ENCODE results near the gene CCR5AS.

The CCR5AS gene

DNA sequence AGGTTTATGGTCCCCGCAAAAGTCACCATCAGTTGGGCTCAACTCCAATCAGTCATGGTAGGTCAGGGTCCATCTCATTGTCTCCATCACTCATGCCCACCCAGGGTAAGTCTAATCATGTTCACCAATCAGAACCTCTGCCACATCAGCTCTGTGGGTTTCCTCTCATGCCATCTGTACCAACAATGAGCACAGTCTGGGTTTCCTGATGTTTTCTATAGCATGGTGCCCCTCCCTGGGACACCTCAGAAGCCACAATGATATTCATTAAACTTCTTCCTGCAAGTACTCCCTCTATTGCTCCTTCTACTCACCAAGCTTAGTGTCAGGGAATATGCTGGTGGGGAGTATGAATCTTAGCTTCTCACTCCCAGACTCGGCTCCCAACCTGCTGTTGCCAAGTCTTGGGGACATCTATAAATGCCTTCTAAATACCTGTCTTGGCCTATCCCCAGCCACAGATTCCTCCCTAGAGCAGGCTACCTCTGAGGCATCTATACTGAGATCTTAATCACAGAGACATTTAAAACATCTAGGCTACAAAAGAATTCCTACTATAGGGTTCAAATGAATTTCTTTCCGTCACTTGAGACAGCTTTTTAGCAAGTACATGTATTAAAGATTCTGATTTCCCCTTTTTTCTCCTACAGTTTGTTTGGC is 57.9 kb downstream of the CCR5AS start:
- TF ChIP-seq EZH2 (IDR thresholded peaks at IDR 0.05; ENCODE audit: low read length, missing control alignments): no peak
- TF ChIP-seq CTCF (conservative IDR thresholded peaks at IDR 0.05 in 1 of 2, IDR thresholded peaks at IDR 0.05 in 1 of 2; ENCODE audit: low read depth in 1 of 2, low read length in 2 of 2): no peak
- no peak overlapping the region for H3K9ac ChIP-seq (ENCODE audit: insufficient read depth, low read length)

DNA sequence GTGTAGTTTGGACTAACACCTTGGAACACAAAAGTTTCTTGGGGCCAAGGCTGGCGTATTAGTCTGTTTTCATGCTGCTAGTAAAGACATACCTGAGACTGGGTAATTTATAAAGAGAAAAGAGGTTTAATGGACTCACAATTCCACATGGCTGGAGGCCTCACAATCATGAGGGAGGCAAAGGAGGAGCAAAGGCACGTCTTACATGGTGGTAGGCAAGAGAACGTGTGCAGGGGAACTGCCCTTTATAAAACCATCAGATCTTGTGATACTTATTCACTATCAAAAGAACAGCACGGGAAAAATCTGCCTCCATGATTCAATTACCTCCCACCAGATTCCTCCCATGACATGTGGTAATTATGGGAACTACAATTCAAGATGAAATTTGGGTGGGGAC is 62.4 kb downstream of the CCR5AS start:
- Histone ChIP-seq H4K20me1 (ENCODE audit: control insufficient read depth, extremely low read depth, insufficient read depth, low read length) (no peaks in the 10 kb centered on the region), H3K4me2 (ENCODE audit: extremely low read depth, insufficient read depth, low read length) (no peak overlapping the region), H3K4me3 (replicated peaks in 1 of 4; ENCODE audit: control extremely low read depth in 1 of 4, insufficient read depth in 1 of 4, low read depth in 3 of 4, low read length in 4 of 4) (no peak overlapping the region), H2AFZ (ENCODE audit: low read length) (no peak overlapping the region), H3K9me3 (ENCODE audit: control insufficient read depth, insufficient read depth, low read depth, low read length) (no peaks in the 10 kb centered on the region), H3K9ac (ENCODE audit: insufficient read depth, low read length) (no peak overlapping the region), H3K27me3 (ENCODE audit: control insufficient read depth, insufficient read depth, low read length) (no peaks in the 10 kb centered on the region), H3K36me3 (ENCODE audit: control insufficient read depth, insufficient read depth, low read length) (no peaks in the 10 kb centered on the region), H3K4me1 (ENCODE audit: control insufficient read depth, extremely low read depth, insufficient read depth, low read length) (no peaks in the 10 kb centered on the region), H3K27ac (ENCODE audit: insufficient read depth, low read length) (no peak overlapping the region), H3K79me2 (ENCODE audit: control insufficient read depth, insufficient read depth, low read length) (no peaks in the 10 kb centered on the region)
- DNase-seq (ENCODE audit: low read depth in 2 of 2): no peak
- no peak for TF ChIP-seq EZH2 (IDR thresholded peaks at IDR 0.05; ENCODE audit: low read length, missing control alignments)
- TF ChIP-seq CTCF (conservative IDR thresholded peaks at IDR 0.05 in 1 of 2, IDR thresholded peaks at IDR 0.05 in 1 of 2; ENCODE audit: low read depth in 1 of 2, low read length in 2 of 2): no peak

More for the DNA sequence above, 57.9 kb downstream of the CCR5AS start:
- Histone ChIP-seq H2AFZ (ENCODE audit: low read length) (no peak overlapping the region), H3K79me2 (ENCODE audit: control insufficient read depth, insufficient read depth, low read length) (no peaks in the 10 kb centered on the region), H3K9me3 (ENCODE audit: control insufficient read depth, insufficient read depth, low read depth, low read length) (no peaks in the 10 kb centered on the region), H3K4me3 (replicated peaks in 1 of 4; ENCODE audit: control extremely low read depth in 1 of 4, insufficient read depth in 1 of 4, low read depth in 3 of 4, low read length in 4 of 4) (no peak overlapping the region), H3K4me1 (ENCODE audit: control insufficient read depth, extremely low read depth, insufficient read depth, low read length) (no peaks in the 10 kb centered on the region), H4K20me1 (ENCODE audit: control insufficient read depth, extremely low read depth, insufficient read depth, low read length) (no peaks in the 10 kb centered on the region), H3K27ac (ENCODE audit: insufficient read depth, low read length) (no peak overlapping the region), H3K36me3 (ENCODE audit: control insufficient read depth, insufficient read depth, low read length) (no peaks in the 10 kb centered on the region), H3K27me3 (ENCODE audit: control insufficient read depth, insufficient read depth, low read length) (peaks cover 3% of the 10 kb centered on the region), H3K4me2 (ENCODE audit: extremely low read depth, insufficient read depth, low read length) (no peak overlapping the region)
- no peak for DNase-seq (ENCODE audit: low read depth in 2 of 2)

DNA sequence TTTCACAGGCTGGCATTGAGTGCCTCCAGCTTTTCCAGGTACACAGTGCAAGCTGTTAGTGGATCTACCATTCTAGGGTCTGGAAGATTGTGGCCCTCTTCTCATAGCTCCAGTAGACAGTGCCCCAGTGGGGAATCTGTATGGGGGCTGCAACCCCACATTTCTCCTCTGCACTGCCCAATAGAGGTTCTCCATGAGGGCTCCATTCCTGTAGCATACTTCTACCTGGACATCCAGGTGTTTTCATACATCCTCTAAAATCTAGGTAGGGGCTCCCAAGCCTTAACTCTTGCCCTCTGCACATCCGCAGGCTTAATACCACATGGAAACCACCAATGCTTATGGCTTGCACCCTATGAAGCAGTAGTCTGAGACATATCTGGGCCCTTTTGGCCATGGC is 68.0 kb downstream of the CCR5AS start:
- Histone ChIP-seq H3K4me1 (ENCODE audit: control insufficient read depth, extremely low read depth, insufficient read depth, low read length) (no peaks in the 10 kb centered on the region), H3K27ac (ENCODE audit: insufficient read depth, low read length) (no peak overlapping the region), H3K9me3 (ENCODE audit: control insufficient read depth, insufficient read depth, low read depth, low read length) (no peaks in the 10 kb centered on the region), H3K79me2 (ENCODE audit: control insufficient read depth, insufficient read depth, low read length) (no peaks in the 10 kb centered on the region), H3K4me2 (ENCODE audit: extremely low read depth, insufficient read depth, low read length) (no peak overlapping the region), H4K20me1 (ENCODE audit: control insufficient read depth, extremely low read depth, insufficient read depth, low read length) (no peaks in the 10 kb centered on the region), H3K9ac (ENCODE audit: insufficient read depth, low read length) (no peak overlapping the region), H3K27me3 (ENCODE audit: control insufficient read depth, insufficient read depth, low read length) (no peaks in the 10 kb centered on the region), H3K4me3 (replicated peaks in 1 of 4; ENCODE audit: control extremely low read depth in 1 of 4, insufficient read depth in 1 of 4, low read depth in 3 of 4, low read length in 4 of 4) (no peak overlapping the region), H2AFZ (ENCODE audit: low read length) (no peak overlapping the region), H3K36me3 (ENCODE audit: control insufficient read depth, insufficient read depth, low read length) (no peaks in the 10 kb centered on the region)
- no peak for TF ChIP-seq EZH2 (IDR thresholded peaks at IDR 0.05; ENCODE audit: low read length, missing control alignments)
- no peak for TF ChIP-seq CTCF (conservative IDR thresholded peaks at IDR 0.05 in 1 of 2, IDR thresholded peaks at IDR 0.05 in 1 of 2; ENCODE audit: low read depth in 1 of 2, low read length in 2 of 2)
- no peak for DNase-seq (ENCODE audit: low read depth in 2 of 2)
